HepG2 (cell line): ENCODE results near the gene PTPRH. TPM values are rescaled to one million over a fixed set of nuclear protein-coding genes. Genes with fewer than 3 reads are reported as not detected.

Source experiments
- AKAP8 ChIP-seq: sonication (generic); formaldehyde crosslinking; IDR thresholded peaks from 2 replicates; pipeline ENCODE4 v1.5.1; 2020; ENCODE audit warnings: mild to moderate bottlenecking, missing genetic modification reagents
- BRCA1 ChIP-seq: sonication (generic); formaldehyde crosslinking; IDR thresholded peaks from 2 replicates; pipeline ENCODE4 v1.4.0; 2020; ENCODE audit warnings: missing genetic modification reagents
- CEBPB ChIP-seq: IDR thresholded peaks from 2 replicates; pipeline ENCODE4 v1.6.1; 2011; ENCODE audit warnings: low read depth, low read length, improper control_type of control experiment, borderline replicate concordance
- IKZF5 ChIP-seq: IDR thresholded peaks from 2 replicates; pipeline ENCODE4 v1.6.1; 2018; ENCODE audit warnings: missing genetic modification reagents, mild to moderate bottlenecking, missing compliant biosample characterization
- JUN ChIP-seq: sonication (generic); formaldehyde crosslinking; IDR thresholded peaks from 2 replicates; pipeline ENCODE4 v1.4.0; 2020; ENCODE audit warnings: mild to moderate bottlenecking, missing genetic modification reagents
- KLF9 ChIP-seq: IDR thresholded peaks from 2 replicates; pipeline ENCODE4 v1.6.1; 2016; ENCODE audit warnings: low read depth
- MNT ChIP-seq: fragments of 450-650 bp; IDR thresholded peaks from 2 replicates; pipeline ENCODE4 v1.6.1; 2016
- PTBP1 ChIP-seq: fragments of 200-400 bp; formaldehyde crosslinking; IDR thresholded peaks from 2 replicates; pipeline ENCODE4 v1.6.1; 2018; ENCODE audit warnings: low read length, low read depth; ENCODE audit not compliant: poor library complexity, severe bottlenecking
- RELA ChIP-seq: sonication (generic); formaldehyde crosslinking; IDR thresholded peaks from 2 replicates; pipeline ENCODE4 v1.4.0; 2020; ENCODE audit warnings: missing genetic modification reagents
- SIX4 ChIP-seq: sonication (generic); formaldehyde crosslinking; IDR thresholded peaks from 2 replicates; pipeline ENCODE4 v1.4.0; 2020; ENCODE audit warnings: missing genetic modification reagents
- SOX13 ChIP-seq, 3 experiments: fragments of 450-650 bp in 1 of 3; sonication (generic) in 1 of 3; formaldehyde crosslinking in 1 of 3; IDR thresholded peaks in 2 of 3; conservative IDR thresholded peaks in 1 of 3; 2 replicates each; pipeline versions ENCODE4 v1.5.0 to v1.6.1; 2016 to 2020; ENCODE audit warnings: antibody characterized with exemption in 1 of 3, mild to moderate bottlenecking in 1 of 3, missing compliant biosample characterization in 1 of 3, missing genetic modification reagents in 1 of 3, moderate library complexity in 1 of 3
- TFDP2 ChIP-seq: sonication (generic); formaldehyde crosslinking; IDR thresholded peaks from 2 replicates; pipeline ENCODE4 v1.4.0; 2020; ENCODE audit warnings: missing genetic modification reagents
- ZNF766 ChIP-seq: sonication (generic); formaldehyde crosslinking; IDR thresholded peaks from 2 replicates; pipeline ENCODE4 v1.5.0; 2020; ENCODE audit warnings: missing genetic modification reagents, borderline replicate concordance
- ZNF891 ChIP-seq: sonication (generic); formaldehyde crosslinking; IDR thresholded peaks from 2 replicates; pipeline ENCODE4 v1.5.0; 2020; ENCODE audit warnings: mild to moderate bottlenecking, missing genetic modification reagents
- ZZZ3 ChIP-seq: sonication (generic); formaldehyde crosslinking; IDR thresholded peaks from 2 replicates; pipeline ENCODE4 v1.4.0; 2020; ENCODE audit warnings: missing genetic modification reagents, mild to moderate bottlenecking, borderline replicate concordance
- polyA plus RNA-seq, 8 experiments: library from polyadenylated mRNA; depleted of rRNA in 3 of 8; stranded (reverse) in 7 of 8; unstranded in 1 of 8; fragments of >200 nt; fragmentation: Illumina TruSeq in 4 of 8; extraction: Trizol in 4 of 8; gene quantifications; 2 replicates each; pipeline versions ENCODE4 v1.2.1 to v1.2.3, GENCODE V29; 2011 to 2016; ENCODE audit warnings: low read depth in 4 of 8, missing spikeins in 1 of 8, mixed read lengths in 1 of 8; ENCODE audit not compliant: insufficient read depth in 1 of 8
- total RNA-seq, 5 experiments: library from RNA; depleted of rRNA; stranded (reverse); fragments of >200 nt; fragmentation: Illumina TruSeq; extraction: Trizol; gene quantifications; 2 replicates each; pipeline ENCODE4 v1.2.3, GENCODE V29; 2016; ENCODE audit warnings: low read depth in 1 of 5
- TF ChIP-seq, protein P1 (sequence below): sonication (generic); formaldehyde crosslinking; IDR thresholded peaks from 2 replicates; pipeline ENCODE4 v1.5.0; 2020; ENCODE audit warnings: mild to moderate bottlenecking, missing genetic modification reagents, borderline replicate concordance
- TF ChIP-seq, protein P2 (sequence below): sonication (generic); formaldehyde crosslinking; IDR thresholded peaks from 2 replicates; pipeline ENCODE4 v1.4.0; 2020; ENCODE audit warnings: missing genetic modification reagents, borderline replicate concordance

PTPRH gene
- total and polyA plus RNA-seq, 2 of the 13 experiments (the other 11 are each of a cell fraction or from before 2014, with no cell fraction given) = 14.7 to 125 TPM

GRCh38 chr19:55256562-55257460, 47.5 kb upstream of the PTPRH start (continued):
- TF ChIP-seq CEBPB (peak; percentile 61; the same call in 1 of the 2 replicates), BRCA1 (CRISPR knock-in tag) (no peak), AKAP8 (0 out of 2 replicates have a peak, but pooled peaks have one; percentile 58), JUN (CRISPR knock-in tag) (no peak), ZZZ3 (CRISPR knock-in tag) (no peak), TFDP2 (CRISPR knock-in tag) (peak; percentile 43; the same call in 1 of the 2 replicates), PTBP1 (no peak), KLF9 (no peak), SIX4 (CRISPR knock-in tag) (no peak), ZNF891 (CRISPR knock-in tag) (no peak), RELA (CRISPR knock-in tag) (no peak), MNT (no peak), IKZF5 (CRISPR knock-in tag) (peak; percentile 61; the same call in 1 of the 2 replicates), SOX13 (IDR thresholded peaks at IDR 0.05) (no peak), SOX13 (CRISPR knock-in tag; conservative IDR thresholded peaks at IDR 0.05 in 1 of 2, IDR thresholded peaks at IDR 0.05 in 1 of 2) (peak in 1 of 2 experiments; percentile 58; a peak in 1 of 4 replicates), ZNF766 (CRISPR knock-in tag) (no peak; the same call in 1 of the 2 replicates)
- TF ChIP-seq, protein P1, sequence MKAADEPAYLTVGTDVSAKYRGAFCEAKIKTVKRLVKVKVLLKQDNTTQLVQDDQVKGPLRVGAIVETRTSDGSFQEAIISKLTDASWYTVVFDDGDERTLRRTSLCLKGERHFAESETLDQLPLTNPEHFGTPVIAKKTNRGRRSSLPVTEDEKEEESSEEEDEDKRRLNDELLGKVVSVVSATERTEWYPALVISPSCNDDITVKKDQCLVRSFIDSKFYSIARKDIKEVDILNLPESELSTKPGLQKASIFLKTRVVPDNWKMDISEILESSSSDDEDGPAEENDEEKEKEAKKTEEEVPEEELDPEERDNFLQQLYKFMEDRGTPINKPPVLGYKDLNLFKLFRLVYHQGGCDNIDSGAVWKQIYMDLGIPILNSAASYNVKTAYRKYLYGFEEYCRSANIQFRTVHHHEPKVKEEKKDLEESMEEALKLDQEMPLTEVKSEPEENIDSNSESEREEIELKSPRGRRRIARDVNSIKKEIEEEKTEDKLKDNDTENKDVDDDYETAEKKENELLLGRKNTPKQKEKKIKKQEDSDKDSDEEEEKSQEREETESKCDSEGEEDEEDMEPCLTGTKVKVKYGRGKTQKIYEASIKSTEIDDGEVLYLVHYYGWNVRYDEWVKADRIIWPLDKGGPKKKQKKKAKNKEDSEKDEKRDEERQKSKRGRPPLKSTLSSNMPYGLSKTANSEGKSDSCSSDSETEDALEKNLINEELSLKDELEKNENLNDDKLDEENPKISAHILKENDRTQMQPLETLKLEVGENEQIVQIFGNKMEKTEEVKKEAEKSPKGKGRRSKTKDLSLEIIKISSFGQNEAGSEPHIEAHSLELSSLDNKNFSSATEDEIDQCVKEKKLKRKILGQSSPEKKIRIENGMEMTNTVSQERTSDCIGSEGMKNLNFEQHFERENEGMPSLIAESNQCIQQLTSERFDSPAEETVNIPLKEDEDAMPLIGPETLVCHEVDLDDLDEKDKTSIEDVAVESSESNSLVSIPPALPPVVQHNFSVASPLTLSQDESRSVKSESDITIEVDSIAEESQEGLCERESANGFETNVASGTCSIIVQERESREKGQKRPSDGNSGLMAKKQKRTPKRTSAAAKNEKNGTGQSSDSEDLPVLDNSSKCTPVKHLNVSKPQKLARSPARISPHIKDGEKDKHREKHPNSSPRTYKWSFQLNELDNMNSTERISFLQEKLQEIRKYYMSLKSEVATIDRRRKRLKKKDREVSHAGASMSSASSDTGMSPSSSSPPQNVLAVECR = peak; percentile 38
- TF ChIP-seq, protein P2, sequence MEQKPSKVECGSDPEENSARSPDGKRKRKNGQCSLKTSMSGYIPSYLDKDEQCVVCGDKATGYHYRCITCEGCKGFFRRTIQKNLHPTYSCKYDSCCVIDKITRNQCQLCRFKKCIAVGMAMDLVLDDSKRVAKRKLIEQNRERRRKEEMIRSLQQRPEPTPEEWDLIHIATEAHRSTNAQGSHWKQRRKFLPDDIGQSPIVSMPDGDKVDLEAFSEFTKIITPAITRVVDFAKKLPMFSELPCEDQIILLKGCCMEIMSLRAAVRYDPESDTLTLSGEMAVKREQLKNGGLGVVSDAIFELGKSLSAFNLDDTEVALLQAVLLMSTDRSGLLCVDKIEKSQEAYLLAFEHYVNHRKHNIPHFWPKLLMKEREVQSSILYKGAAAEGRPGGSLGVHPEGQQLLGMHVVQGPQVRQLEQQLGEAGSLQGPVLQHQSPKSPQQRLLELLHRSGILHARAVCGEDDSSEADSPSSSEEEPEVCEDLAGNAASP (CRISPR knock-in tag) = 0 out of 2 replicates have a peak, but pooled peaks have one; percentile 26
